ENCODE results near the gene ATP8B4.

Gene ATP8B4

GRCh38 chr15:50149090-50149489, 30.1 kb upstream of the ATP8B4 start:
- H3K4me1 ChIP-seq (ENCODE audit: control insufficient read depth in 1 of 2, insufficient read depth in 2 of 2, low read length in 2 of 2): no peaks in the 10 kb centered on the region
- H3K4me3 ChIP-seq (ENCODE audit: low read depth in 1 of 2, low read length in 2 of 2): no peak overlapping the region
- no peaks in the 10 kb centered on the region for H3K36me3 ChIP-seq (ENCODE audit: control insufficient read depth in 1 of 2, insufficient read depth in 2 of 2, low read length in 2 of 2)
- no peaks in the 10 kb centered on the region for H3K27me3 ChIP-seq (ENCODE audit: low read depth, low read length)
- no peaks in the 10 kb centered on the region for H3K9me3 ChIP-seq (ENCODE audit: control insufficient read depth in 1 of 2, low read length in 2 of 2)
- no peak overlapping the region for H3K27ac ChIP-seq (ENCODE audit: low read length)

GRCh38 chr15:50148362-50148963, 29.4 kb upstream of the ATP8B4 start:
- Histone ChIP-seq H3K36me3 (ENCODE audit: control insufficient read depth in 1 of 2, insufficient read depth in 2 of 2, low read length in 2 of 2) (no peaks in the 10 kb centered on the region), H3K27ac (ENCODE audit: low read length) (no peak overlapping the region), H3K9me3 (ENCODE audit: control insufficient read depth in 1 of 2, low read length in 2 of 2) (no peaks in the 10 kb centered on the region)

GRCh38 chr15:50146632-50147031, 27.6 kb upstream of the ATP8B4 start:
- Histone ChIP-seq H3K9me3 (ENCODE audit: control insufficient read depth in 1 of 2, low read length in 2 of 2) (no peaks in the 10 kb centered on the region), H3K4me1 (ENCODE audit: control insufficient read depth in 1 of 2, insufficient read depth in 2 of 2, low read length in 2 of 2) (peaks cover 0 to 5% of the 10 kb centered on the region in 2 donors), H3K4me3 (ENCODE audit: low read depth in 1 of 2, low read length in 2 of 2) (no peak overlapping the region), H3K27ac (ENCODE audit: low read length) (no peak overlapping the region), H3K36me3 (ENCODE audit: control insufficient read depth in 1 of 2, insufficient read depth in 2 of 2, low read length in 2 of 2) (no peaks in the 10 kb centered on the region), H3K27me3 (ENCODE audit: low read depth, low read length) (no peaks in the 10 kb centered on the region)

More at GRCh38 chr15:50148362-50148963, 29.4 kb upstream of the ATP8B4 start:
- H3K4me3 ChIP-seq (ENCODE audit: low read depth in 1 of 2, low read length in 2 of 2): no peak overlapping the region
- no peaks in the 10 kb centered on the region for H3K27me3 ChIP-seq (ENCODE audit: low read depth, low read length)
- H3K4me1 ChIP-seq (ENCODE audit: control insufficient read depth in 1 of 2, insufficient read depth in 2 of 2, low read length in 2 of 2): no peaks in the 10 kb centered on the region

GRCh38 chr15:50145451-50145872, 26.4 kb upstream of the ATP8B4 start:
- Histone ChIP-seq H3K4me1 (ENCODE audit: control insufficient read depth in 1 of 2, insufficient read depth in 2 of 2, low read length in 2 of 2) (peaks cover under 1 to 8% of the 10 kb centered on the region in 2 donors), H3K27me3 (ENCODE audit: low read depth, low read length) (no peaks in the 10 kb centered on the region), H3K4me3 (ENCODE audit: low read depth in 1 of 2, low read length in 2 of 2) (no peak overlapping the region), H3K36me3 (ENCODE audit: control insufficient read depth in 1 of 2, insufficient read depth in 2 of 2, low read length in 2 of 2) (no peaks in the 10 kb centered on the region), H3K27ac (ENCODE audit: low read length) (no peak overlapping the region), H3K9me3 (ENCODE audit: control insufficient read depth in 1 of 2, low read length in 2 of 2) (no peaks in the 10 kb centered on the region)

GRCh38 chr15:50144341-50145120, 25.5 kb upstream of the ATP8B4 start:
- H3K36me3 ChIP-seq (ENCODE audit: control insufficient read depth in 1 of 2, insufficient read depth in 2 of 2, low read length in 2 of 2): no peaks in the 10 kb centered on the region
- no peaks in the 10 kb centered on the region for H3K27me3 ChIP-seq (ENCODE audit: low read depth, low read length)
- H3K4me1 ChIP-seq (ENCODE audit: control insufficient read depth in 1 of 2, insufficient read depth in 2 of 2, low read length in 2 of 2): peaks cover 3 to 8% of the 10 kb centered on the region in 2 donors
- H3K27ac ChIP-seq (ENCODE audit: low read length): no peak overlapping the region
- no peak overlapping the region for H3K4me3 ChIP-seq (ENCODE audit: low read depth in 1 of 2, low read length in 2 of 2)
- H3K9me3 ChIP-seq (ENCODE audit: control insufficient read depth in 1 of 2, low read length in 2 of 2): no peaks in the 10 kb centered on the region

GRCh38 chr15:50143255-50143860, 24.3 kb upstream of the ATP8B4 start:
- no peaks in the 10 kb centered on the region for H3K36me3 ChIP-seq (ENCODE audit: control insufficient read depth in 1 of 2, insufficient read depth in 2 of 2, low read length in 2 of 2)
- peaks cover 3 to 8% of the 10 kb centered on the region in 2 donors for H3K4me1 ChIP-seq (ENCODE audit: control insufficient read depth in 1 of 2, insufficient read depth in 2 of 2, low read length in 2 of 2)
- H3K4me3 ChIP-seq (ENCODE audit: low read depth in 1 of 2, low read length in 2 of 2): no peak overlapping the region
- H3K9me3 ChIP-seq (ENCODE audit: control insufficient read depth in 1 of 2, low read length in 2 of 2): no peaks in the 10 kb centered on the region
- H3K27me3 ChIP-seq (ENCODE audit: low read depth, low read length): no peaks in the 10 kb centered on the region
- H3K27ac ChIP-seq (ENCODE audit: low read length): no peak overlapping the region

- H3K4me1 ChIP-seq (ENCODE audit: control insufficient read depth in 1 of 2, insufficient read depth in 2 of 2, low read length in 2 of 2): peaks cover 3 to 8% of the 10 kb centered on the region in 2 donors
- H3K4me3 ChIP-seq (ENCODE audit: low read depth in 1 of 2, low read length in 2 of 2): no peak overlapping the region
- no peaks in the 10 kb centered on the region for H3K36me3 ChIP-seq (ENCODE audit: control insufficient read depth in 1 of 2, insufficient read depth in 2 of 2, low read length in 2 of 2)
- H3K9me3 ChIP-seq (ENCODE audit: control insufficient read depth in 1 of 2, low read length in 2 of 2): no peaks in the 10 kb centered on the region
- no peaks in the 10 kb centered on the region for H3K27me3 ChIP-seq (ENCODE audit: low read depth, low read length)
- no peak overlapping the region for H3K27ac ChIP-seq (ENCODE audit: low read length)
Measured at GRCh38 chr15:50141856-50142255, 22.8 kb upstream of the ATP8B4 start.

- peaks cover 3 to 11% of the 10 kb centered on the region in 2 donors for H3K4me1 ChIP-seq (ENCODE audit: control insufficient read depth in 1 of 2, insufficient read depth in 2 of 2, low read length in 2 of 2)
- no peaks in the 10 kb centered on the region for H3K9me3 ChIP-seq (ENCODE audit: control insufficient read depth in 1 of 2, low read length in 2 of 2)
- no peak overlapping the region for H3K4me3 ChIP-seq (ENCODE audit: low read depth in 1 of 2, low read length in 2 of 2)
- H3K27ac ChIP-seq (ENCODE audit: low read length): no peak overlapping the region
- H3K36me3 ChIP-seq (ENCODE audit: control insufficient read depth in 1 of 2, insufficient read depth in 2 of 2, low read length in 2 of 2): no peaks in the 10 kb centered on the region
- no peaks in the 10 kb centered on the region for H3K27me3 ChIP-seq (ENCODE audit: low read depth, low read length)
Measured at GRCh38 chr15:50140983-50141382, 21.9 kb upstream of the ATP8B4 start.

- no peak overlapping the region for H3K4me3 ChIP-seq (ENCODE audit: low read depth in 1 of 2, low read length in 2 of 2)
- no peaks in the 10 kb centered on the region for H3K27me3 ChIP-seq (ENCODE audit: low read depth, low read length)
- no peak overlapping the region for H3K27ac ChIP-seq (ENCODE audit: low read length)
- no peaks in the 10 kb centered on the region for H3K36me3 ChIP-seq (ENCODE audit: control insufficient read depth in 1 of 2, insufficient read depth in 2 of 2, low read length in 2 of 2)
- H3K4me1 ChIP-seq (ENCODE audit: control insufficient read depth in 1 of 2, insufficient read depth in 2 of 2, low read length in 2 of 2): peaks cover 3 to 11% of the 10 kb centered on the region in 2 donors
- H3K9me3 ChIP-seq (ENCODE audit: control insufficient read depth in 1 of 2, low read length in 2 of 2): no peaks in the 10 kb centered on the region
Measured at GRCh38 chr15:50140098-50140497, 21.1 kb upstream of the ATP8B4 start.

GRCh38 chr15:50138391-50138790, 19.4 kb upstream of the ATP8B4 start:
- Histone ChIP-seq H3K27me3 (ENCODE audit: low read depth, low read length) (no peaks in the 10 kb centered on the region), H3K4me3 (ENCODE audit: low read depth in 1 of 2, low read length in 2 of 2) (no peak overlapping the region), H3K36me3 (ENCODE audit: control insufficient read depth in 1 of 2, insufficient read depth in 2 of 2, low read length in 2 of 2) (peaks cover 0 to 4% of the 10 kb centered on the region in 2 donors), H3K9me3 (ENCODE audit: control insufficient read depth in 1 of 2, low read length in 2 of 2) (no peaks in the 10 kb centered on the region), H3K27ac (ENCODE audit: low read length) (no peak overlapping the region), H3K4me1 (ENCODE audit: control insufficient read depth in 1 of 2, insufficient read depth in 2 of 2, low read length in 2 of 2) (peaks cover 3 to 17% of the 10 kb centered on the region in 2 donors)

GRCh38 chr15:50137893-50138292, 18.9 kb upstream of the ATP8B4 start:
- Histone ChIP-seq H3K27me3 (ENCODE audit: low read depth, low read length) (no peaks in the 10 kb centered on the region), H3K36me3 (ENCODE audit: control insufficient read depth in 1 of 2, insufficient read depth in 2 of 2, low read length in 2 of 2) (peaks cover 0 to 4% of the 10 kb centered on the region in 2 donors), H3K9me3 (ENCODE audit: control insufficient read depth in 1 of 2, low read length in 2 of 2) (no peaks in the 10 kb centered on the region), H3K27ac (ENCODE audit: low read length) (no peak overlapping the region), H3K4me3 (ENCODE audit: low read depth in 1 of 2, low read length in 2 of 2) (no peak overlapping the region), H3K4me1 (ENCODE audit: control insufficient read depth in 1 of 2, insufficient read depth in 2 of 2, low read length in 2 of 2) (peaks cover 3 to 15% of the 10 kb centered on the region in 2 donors)
